Chondrocyte (in vitro differentiated cells): ENCODE measurements around the gene STAM2. TPM values are rescaled to one million over a fixed set of nuclear protein-coding genes. Genes with fewer than 3 reads are reported as not detected.

Experiments used
- DNase-seq: peaks from one replicate; pipeline ENCODE4 v3.0.0; 2021; ENCODE audit warnings: mixed read lengths, low spot score
- H3K27ac Mint-ChIP-seq: one replicate; pipeline ENCODE4 v1.8.0; 2021; ENCODE audit warnings: mild to moderate bottlenecking, moderate library complexity, mixed read lengths; ENCODE audit not compliant: unreplicated experiment
- H3K27me3 Mint-ChIP-seq: 2 replicates; pipeline ENCODE4 v1.8.0; 2021; ENCODE audit warnings: low read depth, mixed read lengths
- H3K36me3 Mint-ChIP-seq: 2 replicates; pipeline ENCODE4 v1.8.0; 2021; ENCODE audit warnings: low read depth, mixed read lengths
- H3K4me1 Mint-ChIP-seq: 2 replicates; pipeline ENCODE4 v1.8.0; 2021; ENCODE audit warnings: low read depth, mild to moderate bottlenecking, mixed read lengths
- H3K4me3 Mint-ChIP-seq: one replicate; pipeline ENCODE4 v1.8.0; 2021; ENCODE audit warnings: mild to moderate bottlenecking, moderate library complexity, mixed read lengths; ENCODE audit not compliant: unreplicated experiment
- H3K9me3 Mint-ChIP-seq: 2 replicates; pipeline ENCODE4 v1.8.0; 2021; ENCODE audit warnings: low read depth, mixed read lengths
- total RNA-seq: library from RNA; stranded (reverse); gene quantifications from 3 replicates; pipeline ENCODE4 v1.2.1, GENCODE V29; 2021
- TF ChIP-seq, protein P1 (sequence below): fragments of 200-600 bp; sonication (generic); IDR thresholded peaks from 2 replicates; pipeline ENCODE4 v1.5.0; 2021; ENCODE audit warnings: antibody characterized with exemption, mild to moderate bottlenecking, moderate library complexity

Gene STAM2
- total RNA-seq, 1 donor from 2014 or later: 34.7 TPM

DNA sequence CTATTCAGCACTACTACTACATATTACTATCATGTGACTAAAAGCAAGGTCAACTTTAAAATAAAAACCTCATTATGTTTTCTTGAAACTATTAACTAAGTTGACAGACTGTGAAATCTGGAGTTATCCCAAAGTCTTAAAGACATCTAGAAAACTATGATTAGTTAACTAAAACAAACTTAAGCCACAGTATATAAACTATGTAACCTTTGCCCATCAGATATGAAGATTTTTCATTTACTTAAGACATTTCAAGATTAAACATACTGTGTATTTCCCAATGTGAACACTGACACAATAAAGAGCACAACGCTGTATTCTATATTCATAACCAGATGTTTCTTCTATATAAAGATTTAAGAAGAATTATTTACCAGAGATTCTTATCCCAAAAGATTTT, 43.3 kb downstream of the STAM2 start:
- TF ChIP-seq, protein P1, sequence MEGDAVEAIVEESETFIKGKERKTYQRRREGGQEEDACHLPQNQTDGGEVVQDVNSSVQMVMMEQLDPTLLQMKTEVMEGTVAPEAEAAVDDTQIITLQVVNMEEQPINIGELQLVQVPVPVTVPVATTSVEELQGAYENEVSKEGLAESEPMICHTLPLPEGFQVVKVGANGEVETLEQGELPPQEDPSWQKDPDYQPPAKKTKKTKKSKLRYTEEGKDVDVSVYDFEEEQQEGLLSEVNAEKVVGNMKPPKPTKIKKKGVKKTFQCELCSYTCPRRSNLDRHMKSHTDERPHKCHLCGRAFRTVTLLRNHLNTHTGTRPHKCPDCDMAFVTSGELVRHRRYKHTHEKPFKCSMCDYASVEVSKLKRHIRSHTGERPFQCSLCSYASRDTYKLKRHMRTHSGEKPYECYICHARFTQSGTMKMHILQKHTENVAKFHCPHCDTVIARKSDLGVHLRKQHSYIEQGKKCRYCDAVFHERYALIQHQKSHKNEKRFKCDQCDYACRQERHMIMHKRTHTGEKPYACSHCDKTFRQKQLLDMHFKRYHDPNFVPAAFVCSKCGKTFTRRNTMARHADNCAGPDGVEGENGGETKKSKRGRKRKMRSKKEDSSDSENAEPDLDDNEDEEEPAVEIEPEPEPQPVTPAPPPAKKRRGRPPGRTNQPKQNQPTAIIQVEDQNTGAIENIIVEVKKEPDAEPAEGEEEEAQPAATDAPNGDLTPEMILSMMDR: no peak
- H3K27ac Mint-ChIP-seq: no peak overlapping the region
- no peak for DNase-seq

DNA sequence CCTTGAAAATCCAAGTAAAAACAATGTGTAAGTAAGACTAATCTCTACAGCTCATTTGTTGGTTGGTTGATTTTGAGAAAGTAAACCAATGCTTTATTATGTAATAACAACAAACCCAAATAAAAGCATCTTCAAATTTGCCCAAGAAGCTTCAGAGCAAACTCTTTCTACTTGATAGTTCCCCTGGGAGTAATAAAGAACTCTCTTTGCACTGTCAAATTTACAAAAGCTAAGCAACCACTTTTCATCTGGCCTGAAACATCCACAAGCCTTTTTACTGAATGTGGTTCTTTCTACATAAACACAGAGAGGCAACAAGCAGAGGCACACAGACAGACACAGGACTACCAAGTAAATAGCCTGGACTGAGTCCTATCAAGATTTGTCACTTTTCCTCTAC, 47.9 kb downstream of the STAM2 start:
- peaks cover 11% of the 10 kb centered on the region for H3K4me1 Mint-ChIP-seq
- H3K4me3 Mint-ChIP-seq: no peak overlapping the region
- peaks cover 13% of the 10 kb centered on the region for H3K36me3 Mint-ChIP-seq
- TF ChIP-seq, protein P1: no peak
- no peaks in the 10 kb centered on the region for H3K27me3 Mint-ChIP-seq
- H3K9me3 Mint-ChIP-seq: no peaks in the 10 kb centered on the region
- H3K27ac Mint-ChIP-seq: no peak overlapping the region
- DNase-seq: no peak

More for the DNA sequence above, 43.3 kb downstream of the STAM2 start:
- H3K27me3 Mint-ChIP-seq: no peaks in the 10 kb centered on the region
- no peak overlapping the region for H3K4me3 Mint-ChIP-seq
- H3K9me3 Mint-ChIP-seq: no peaks in the 10 kb centered on the region
- peaks cover 23% of the 10 kb centered on the region for H3K4me1 Mint-ChIP-seq
- H3K36me3 Mint-ChIP-seq: peaks cover 4% of the 10 kb centered on the region

DNA sequence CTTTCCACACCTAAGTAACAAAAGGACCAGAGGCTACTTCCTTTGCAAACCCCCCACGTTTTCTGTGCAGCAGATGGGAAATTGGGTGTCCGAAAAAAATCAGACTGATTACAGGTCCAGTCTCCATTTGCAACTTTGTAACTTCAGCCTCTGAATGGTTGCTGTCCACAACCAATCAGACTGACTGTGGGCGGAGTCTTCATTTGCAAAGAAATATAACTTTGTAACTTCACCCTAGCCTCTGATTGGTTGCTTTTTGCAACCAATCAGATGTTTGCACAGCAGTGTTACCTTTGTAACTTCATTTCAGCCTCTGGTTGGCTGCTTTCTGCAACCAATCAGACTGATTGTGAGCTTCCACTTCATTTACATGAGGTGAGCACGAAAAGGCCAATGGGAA, 48.9 kb downstream of the STAM2 start:
- Mint-ChIP-seq H3K4me3 (no peak overlapping the region), H3K27me3 (no peaks in the 10 kb centered on the region), H3K27ac (no peak overlapping the region), H3K9me3 (no peaks in the 10 kb centered on the region), H3K4me1 (peaks cover 11% of the 10 kb centered on the region), H3K36me3 (peaks cover 11% of the 10 kb centered on the region)
- TF ChIP-seq, protein P1: no peak
- no peak for DNase-seq

DNA sequence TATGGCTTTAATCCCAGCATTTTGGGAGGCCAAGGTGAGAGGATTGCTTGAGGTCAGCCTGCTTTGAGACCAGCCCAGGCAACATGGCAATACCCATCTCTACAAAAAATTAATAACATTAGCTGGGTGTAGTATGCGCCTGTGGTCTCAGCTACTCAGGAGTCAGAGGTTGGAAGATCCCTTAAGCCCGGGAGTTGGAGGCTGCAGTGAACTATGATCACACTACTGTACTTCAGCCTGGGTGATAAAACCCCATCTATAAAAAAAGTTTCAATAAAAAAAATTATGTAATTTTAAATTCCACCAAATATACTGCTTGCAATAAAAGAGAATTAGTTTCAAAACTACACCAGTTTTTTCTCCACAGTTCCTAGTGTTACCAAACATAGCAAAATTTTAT, 53.4 kb downstream of the STAM2 start:
- H3K4me1 Mint-ChIP-seq: peaks cover 21% of the 10 kb centered on the region
- peaks cover 11% of the 10 kb centered on the region for H3K36me3 Mint-ChIP-seq
- DNase-seq: no peak
- H3K27me3 Mint-ChIP-seq: no peaks in the 10 kb centered on the region
- H3K27ac Mint-ChIP-seq: no peak overlapping the region
- no peak overlapping the region for H3K4me3 Mint-ChIP-seq
- TF ChIP-seq, protein P1: no peak
- no peaks in the 10 kb centered on the region for H3K9me3 Mint-ChIP-seq

DNA sequence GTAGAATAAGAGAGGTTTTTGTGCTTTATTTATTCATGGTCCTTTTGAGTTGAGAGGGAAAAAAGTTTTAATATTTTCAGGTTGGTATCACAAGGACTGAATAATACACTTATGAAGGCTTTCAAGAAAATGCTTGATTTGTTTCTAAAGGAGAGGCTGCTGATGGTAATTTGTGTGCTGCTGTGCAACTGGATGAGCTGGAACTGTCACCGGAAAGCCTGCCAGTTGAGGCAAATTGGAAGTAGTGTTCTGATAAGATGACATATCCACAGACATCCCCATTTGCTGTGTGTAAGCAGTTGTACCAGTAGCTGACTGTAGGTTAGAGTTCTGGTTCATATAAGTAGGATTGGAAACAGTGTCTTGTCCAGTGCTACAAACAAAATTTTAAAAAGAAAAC, 55.1 kb downstream of the STAM2 start:
- no peak overlapping the region for H3K4me3 Mint-ChIP-seq

More for the DNA sequence above, 55.1 kb downstream of the STAM2 start:
- no peak for DNase-seq
- Mint-ChIP-seq H3K4me1 (peaks cover 17% of the 10 kb centered on the region), H3K27me3 (no peaks in the 10 kb centered on the region), H3K36me3 (peaks cover 12% of the 10 kb centered on the region), H3K9me3 (no peaks in the 10 kb centered on the region), H3K27ac (peak overlapping the region; percentile 17)
- TF ChIP-seq, protein P1: no peak
